ENCODE results near the gene ZNF280D. TPM values are rescaled to one million over a fixed set of nuclear protein-coding genes. Genes with fewer than 3 reads are reported as not detected.

Gene ZNF280D
- total and polyA plus RNA-seq, 2 experiments from 2014 or later = 2.4 to 13.2 TPM

DNA sequence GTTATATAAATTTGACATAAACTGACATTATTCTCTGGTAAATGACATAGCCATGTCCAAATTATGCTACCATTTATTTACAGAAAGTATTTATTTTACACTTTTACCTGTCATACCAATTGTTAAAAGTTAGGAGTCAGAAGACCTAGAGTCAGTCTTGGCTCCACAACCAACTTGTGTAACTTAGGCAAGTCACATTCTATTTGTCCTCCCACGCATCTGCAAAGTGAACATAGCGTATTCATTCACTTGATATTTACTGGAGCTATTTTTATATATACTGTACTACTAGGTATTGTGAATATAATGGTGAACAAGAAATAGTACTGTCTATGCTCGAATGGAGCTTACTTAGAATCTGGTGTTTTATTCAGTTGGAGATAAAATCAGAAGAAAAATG lies 78.7 kb downstream of the ZNF280D start:
- TF ChIP-seq, protein P1, sequence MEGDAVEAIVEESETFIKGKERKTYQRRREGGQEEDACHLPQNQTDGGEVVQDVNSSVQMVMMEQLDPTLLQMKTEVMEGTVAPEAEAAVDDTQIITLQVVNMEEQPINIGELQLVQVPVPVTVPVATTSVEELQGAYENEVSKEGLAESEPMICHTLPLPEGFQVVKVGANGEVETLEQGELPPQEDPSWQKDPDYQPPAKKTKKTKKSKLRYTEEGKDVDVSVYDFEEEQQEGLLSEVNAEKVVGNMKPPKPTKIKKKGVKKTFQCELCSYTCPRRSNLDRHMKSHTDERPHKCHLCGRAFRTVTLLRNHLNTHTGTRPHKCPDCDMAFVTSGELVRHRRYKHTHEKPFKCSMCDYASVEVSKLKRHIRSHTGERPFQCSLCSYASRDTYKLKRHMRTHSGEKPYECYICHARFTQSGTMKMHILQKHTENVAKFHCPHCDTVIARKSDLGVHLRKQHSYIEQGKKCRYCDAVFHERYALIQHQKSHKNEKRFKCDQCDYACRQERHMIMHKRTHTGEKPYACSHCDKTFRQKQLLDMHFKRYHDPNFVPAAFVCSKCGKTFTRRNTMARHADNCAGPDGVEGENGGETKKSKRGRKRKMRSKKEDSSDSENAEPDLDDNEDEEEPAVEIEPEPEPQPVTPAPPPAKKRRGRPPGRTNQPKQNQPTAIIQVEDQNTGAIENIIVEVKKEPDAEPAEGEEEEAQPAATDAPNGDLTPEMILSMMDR (IDR thresholded peaks at IDR 0.05; ENCODE audit: low read depth, low read length) = no peak
- peak in 1 of 2 donors; percentile 6 for DNase-seq (ENCODE audit: low read depth in 1 of 2, low spot score in 1 of 2)
- no peaks in the 10 kb centered on the region for H3K9me3 ChIP-seq (ENCODE audit: low read depth)
- no peak overlapping the region for H3K4me3 ChIP-seq
- no peak overlapping the region for H3K27ac ChIP-seq
- H3K4me1 ChIP-seq (ENCODE audit: low read depth) = peaks cover 10% of the 10 kb centered on the region
- H3K27me3 ChIP-seq = no peaks in the 10 kb centered on the region
- H3K36me3 ChIP-seq = no peaks in the 10 kb centered on the region

DNA sequence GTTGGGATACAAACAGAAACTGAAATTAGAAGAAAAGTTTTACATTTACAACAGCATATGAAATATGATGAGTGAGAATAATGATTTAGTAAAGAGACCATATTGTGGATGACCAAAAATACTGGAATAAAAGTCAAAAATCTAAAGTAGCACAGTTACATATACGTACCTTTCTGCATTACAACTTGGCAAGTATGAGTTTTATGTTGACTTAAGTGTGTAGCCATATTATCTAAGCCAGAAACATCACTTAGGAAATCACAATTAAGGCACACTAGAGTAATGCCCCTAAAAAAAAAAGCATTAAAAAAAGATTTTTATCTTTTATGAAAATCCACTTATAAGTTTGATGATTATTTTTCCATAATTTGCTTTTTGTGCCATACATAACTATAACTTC lies 79.1 kb downstream of the ZNF280D start:
- DNase-seq (ENCODE audit: low read depth in 1 of 2, low spot score in 1 of 2) = no peak
- H3K9me3 ChIP-seq (ENCODE audit: low read depth) = no peaks in the 10 kb centered on the region
- peaks cover 10% of the 10 kb centered on the region for H3K4me1 ChIP-seq (ENCODE audit: low read depth)
- no peak overlapping the region for H3K4me3 ChIP-seq
- H3K27ac ChIP-seq = no peak overlapping the region
- TF ChIP-seq, protein P1 (IDR thresholded peaks at IDR 0.05; ENCODE audit: low read depth, low read length) = no peak
- no peaks in the 10 kb centered on the region for H3K36me3 ChIP-seq
- H3K27me3 ChIP-seq = no peaks in the 10 kb centered on the region

DNA sequence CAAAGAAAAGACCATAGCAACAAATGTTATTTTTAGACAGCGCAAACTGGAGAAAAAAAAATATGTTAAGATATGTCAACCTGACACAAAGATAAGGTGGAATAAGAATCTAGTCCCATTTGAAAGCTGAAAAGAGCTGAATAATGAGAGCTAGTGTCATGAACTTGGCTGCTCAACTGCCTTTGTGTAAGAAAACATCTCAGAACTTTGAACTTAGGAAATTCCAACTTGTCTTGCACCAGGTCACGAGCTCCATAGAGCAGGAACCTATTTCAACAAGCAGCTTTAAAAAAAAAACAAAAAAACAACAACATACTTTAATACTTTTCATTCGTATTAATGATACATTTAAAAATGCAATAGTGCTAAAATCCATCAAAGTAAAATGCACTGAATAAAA lies 79.5 kb downstream of the ZNF280D start:
- H3K9me3 ChIP-seq (ENCODE audit: low read depth) = no peaks in the 10 kb centered on the region

DNA sequence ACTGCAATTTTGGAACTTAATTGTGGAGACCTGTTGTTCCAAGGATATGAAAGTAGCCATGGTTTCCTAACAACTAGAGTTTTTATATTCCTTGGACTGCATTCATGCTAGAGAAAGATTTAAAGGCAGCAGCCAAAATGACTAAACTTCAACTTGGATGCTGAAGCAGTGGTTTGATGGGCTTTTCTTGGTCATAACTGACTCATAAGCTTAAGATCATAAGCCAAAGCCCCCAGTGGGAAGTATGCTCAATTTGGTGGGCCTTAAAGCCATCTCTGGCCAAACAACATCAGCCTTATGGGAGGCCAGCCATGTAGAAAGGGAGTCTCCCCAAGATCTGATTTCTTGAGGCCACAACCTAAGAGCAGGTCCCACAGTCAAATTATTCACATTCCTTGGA lies 80.2 kb downstream of the ZNF280D start:
- no peak overlapping the region for H3K27ac ChIP-seq
- H3K36me3 ChIP-seq = no peaks in the 10 kb centered on the region
- peaks cover 10% of the 10 kb centered on the region for H3K4me1 ChIP-seq (ENCODE audit: low read depth)
- H3K4me3 ChIP-seq = no peak overlapping the region
- no peaks in the 10 kb centered on the region for H3K9me3 ChIP-seq (ENCODE audit: low read depth)
- DNase-seq (ENCODE audit: low read depth in 1 of 2, low spot score in 1 of 2) = no peak
- TF ChIP-seq, protein P1 (IDR thresholded peaks at IDR 0.05; ENCODE audit: low read depth, low read length) = no peak
- no peaks in the 10 kb centered on the region for H3K27me3 ChIP-seq

More for the DNA sequence above, 79.5 kb downstream of the ZNF280D start:
- Histone ChIP-seq H3K27ac (no peak overlapping the region), H3K27me3 (no peaks in the 10 kb centered on the region), H3K4me1 (ENCODE audit: low read depth) (peaks cover 10% of the 10 kb centered on the region), H3K4me3 (no peak overlapping the region), H3K36me3 (no peaks in the 10 kb centered on the region)
- TF ChIP-seq, protein P1 (IDR thresholded peaks at IDR 0.05; ENCODE audit: low read depth, low read length) = no peak
- peak in 1 of 2 donors; percentile 7 for DNase-seq (ENCODE audit: low read depth in 1 of 2, low spot score in 1 of 2)

DNA sequence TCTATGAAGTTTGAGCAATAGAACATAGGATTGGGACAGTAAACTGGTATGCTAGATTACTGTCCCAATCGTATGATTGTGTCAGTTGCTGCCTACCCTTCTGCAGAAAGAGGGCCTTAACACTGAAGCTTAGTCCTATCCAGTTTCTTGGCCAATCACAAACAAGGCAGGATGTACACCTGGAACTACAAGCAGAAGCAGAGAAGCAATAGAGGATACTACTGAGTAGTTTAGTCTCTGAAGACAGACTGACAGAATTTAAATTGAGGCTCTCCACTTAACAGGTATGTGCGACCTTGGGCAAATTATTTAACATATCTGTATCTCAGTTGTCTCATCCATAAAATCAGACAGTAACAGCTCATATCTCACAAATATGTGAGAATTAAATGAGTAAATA lies 85.0 kb downstream of the ZNF280D start:
- TF ChIP-seq, protein P1 (IDR thresholded peaks at IDR 0.05; ENCODE audit: low read depth, low read length) = no peak
- Histone ChIP-seq H3K4me3 (no peak overlapping the region), H3K27ac (no peak overlapping the region), H3K36me3 (no peaks in the 10 kb centered on the region), H3K27me3 (no peaks in the 10 kb centered on the region), H3K4me1 (ENCODE audit: low read depth) (no peaks in the 10 kb centered on the region), H3K9me3 (ENCODE audit: low read depth) (no peaks in the 10 kb centered on the region)
- no peak for DNase-seq (ENCODE audit: low read depth in 1 of 2, low spot score in 1 of 2)

DNA sequence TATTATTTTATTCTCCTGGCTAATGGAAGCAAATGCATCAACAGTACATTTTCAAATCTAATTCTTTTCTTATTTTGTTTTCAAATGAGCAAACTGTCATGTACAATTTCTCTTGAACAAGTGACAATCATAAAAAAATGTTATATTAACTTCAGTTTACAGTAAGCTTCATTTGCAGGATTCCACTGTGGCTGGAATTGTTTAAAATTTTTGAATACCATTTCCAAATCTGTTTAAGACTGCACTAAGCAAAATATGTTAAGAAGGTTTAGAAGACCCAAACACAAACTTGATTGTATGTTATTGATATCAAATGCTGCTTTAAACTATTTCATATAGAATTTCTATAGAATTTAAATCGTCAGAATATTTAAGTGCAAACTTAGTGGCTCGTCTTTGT lies 92.8 kb downstream of the ZNF280D start:
- Histone ChIP-seq H3K9me3 (ENCODE audit: low read depth) (no peaks in the 10 kb centered on the region), H3K27ac (no peak overlapping the region)
- TF ChIP-seq, protein P1 (IDR thresholded peaks at IDR 0.05; ENCODE audit: low read depth, low read length) = no peak

More for the DNA sequence above, 92.8 kb downstream of the ZNF280D start:
- Histone ChIP-seq H3K4me1 (ENCODE audit: low read depth) (no peaks in the 10 kb centered on the region), H3K27me3 (no peaks in the 10 kb centered on the region), H3K36me3 (no peaks in the 10 kb centered on the region), H3K4me3 (no peak overlapping the region)
- DNase-seq (ENCODE audit: low read depth in 1 of 2, low spot score in 1 of 2) = no peak

Data from cardiac muscle cell (in vitro differentiated cells and primary cell).